ENCODE results near the gene PPAN. TPM values are rescaled to one million over a fixed set of nuclear protein-coding genes. Genes with fewer than 3 reads are reported as not detected.

PPAN gene
- total RNA-seq, 1 donor from 2014 or later, result 31.0 TPM

DNA sequence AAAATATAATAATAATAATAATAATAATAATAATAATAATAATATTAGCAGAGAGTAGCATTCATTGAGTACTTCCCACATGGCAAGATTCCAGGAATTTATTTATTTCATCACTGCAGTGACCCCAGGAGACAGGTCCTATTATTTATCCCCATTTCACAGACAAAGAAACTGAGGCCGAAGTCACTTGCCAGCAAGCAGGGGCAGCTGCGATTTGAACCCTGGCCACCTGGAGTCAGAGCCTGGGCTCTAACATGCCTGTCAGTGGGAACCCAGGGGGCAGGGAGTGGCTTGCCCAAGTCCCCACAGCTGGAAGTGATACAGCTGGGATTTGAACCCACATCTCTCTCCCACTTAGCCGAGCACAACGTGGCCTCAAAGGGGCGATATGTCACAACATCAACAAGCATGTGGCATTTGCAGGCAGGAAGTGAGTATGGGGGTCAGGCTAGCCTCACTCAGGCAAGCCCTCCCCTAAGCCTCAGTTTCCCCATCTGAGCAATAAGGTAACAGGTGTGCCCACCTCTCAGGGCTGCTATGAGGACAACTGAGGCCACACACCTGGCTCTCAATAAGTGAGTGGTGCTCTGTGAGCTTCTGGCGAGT is 17.1 kb upstream of the PPAN start:
- peaks cover 11% of the 10 kb centered on the region for H3K36me3 Mint-ChIP-seq (ENCODE audit: low read depth)
- TF ChIP-seq, protein P1, sequence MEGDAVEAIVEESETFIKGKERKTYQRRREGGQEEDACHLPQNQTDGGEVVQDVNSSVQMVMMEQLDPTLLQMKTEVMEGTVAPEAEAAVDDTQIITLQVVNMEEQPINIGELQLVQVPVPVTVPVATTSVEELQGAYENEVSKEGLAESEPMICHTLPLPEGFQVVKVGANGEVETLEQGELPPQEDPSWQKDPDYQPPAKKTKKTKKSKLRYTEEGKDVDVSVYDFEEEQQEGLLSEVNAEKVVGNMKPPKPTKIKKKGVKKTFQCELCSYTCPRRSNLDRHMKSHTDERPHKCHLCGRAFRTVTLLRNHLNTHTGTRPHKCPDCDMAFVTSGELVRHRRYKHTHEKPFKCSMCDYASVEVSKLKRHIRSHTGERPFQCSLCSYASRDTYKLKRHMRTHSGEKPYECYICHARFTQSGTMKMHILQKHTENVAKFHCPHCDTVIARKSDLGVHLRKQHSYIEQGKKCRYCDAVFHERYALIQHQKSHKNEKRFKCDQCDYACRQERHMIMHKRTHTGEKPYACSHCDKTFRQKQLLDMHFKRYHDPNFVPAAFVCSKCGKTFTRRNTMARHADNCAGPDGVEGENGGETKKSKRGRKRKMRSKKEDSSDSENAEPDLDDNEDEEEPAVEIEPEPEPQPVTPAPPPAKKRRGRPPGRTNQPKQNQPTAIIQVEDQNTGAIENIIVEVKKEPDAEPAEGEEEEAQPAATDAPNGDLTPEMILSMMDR (IDR thresholded peaks at IDR 0.05), result no peak
- H3K4me1 Mint-ChIP-seq (ENCODE audit: low read depth), result peaks cover 3% of the 10 kb centered on the region
- no peak overlapping the region for H3K4me3 Mint-ChIP-seq (ENCODE audit: unreplicated experiment)
- H3K27ac Mint-ChIP-seq (ENCODE audit: unreplicated experiment), result no peak overlapping the region
- H3K27me3 Mint-ChIP-seq (ENCODE audit: low read depth), result no peaks in the 10 kb centered on the region
- DNase-seq (ENCODE audit: low spot score), result no peak
- H3K9me3 Mint-ChIP-seq (ENCODE audit: low read depth), result no peaks in the 10 kb centered on the region

DNA sequence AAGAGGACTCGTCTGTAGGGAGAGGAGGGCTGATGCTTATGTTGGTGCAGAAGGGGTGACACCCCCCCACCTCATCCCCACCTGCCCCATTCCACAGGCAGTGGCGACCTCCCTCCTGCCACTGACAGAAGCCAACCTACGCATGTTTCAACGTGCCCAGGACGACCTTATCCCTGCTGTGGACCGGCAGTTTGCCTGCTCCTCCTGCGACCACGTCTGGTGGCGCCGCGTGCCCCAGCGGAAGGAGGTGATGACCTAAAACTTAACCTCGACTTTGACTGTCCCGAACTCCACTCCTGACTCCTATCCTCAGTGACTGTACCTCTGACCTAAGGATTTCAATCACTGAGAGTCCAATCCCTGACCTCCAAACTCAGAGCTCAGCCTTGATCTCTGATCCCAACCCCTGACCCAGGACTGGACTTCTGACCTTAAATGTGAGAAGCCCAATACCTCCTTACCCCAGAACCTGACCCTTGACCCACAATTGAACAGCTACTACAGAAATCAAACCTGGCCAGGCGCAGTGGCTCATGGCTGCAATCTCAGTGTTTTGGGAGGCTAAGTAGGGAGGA is 16.3 kb upstream of the PPAN start:
- Mint-ChIP-seq H3K27me3 (ENCODE audit: low read depth) (no peaks in the 10 kb centered on the region), H3K4me1 (ENCODE audit: low read depth) (peaks cover 3% of the 10 kb centered on the region), H3K9me3 (ENCODE audit: low read depth) (no peaks in the 10 kb centered on the region), H3K4me3 (ENCODE audit: unreplicated experiment) (no peak overlapping the region), H3K36me3 (ENCODE audit: low read depth) (peaks cover 11% of the 10 kb centered on the region), H3K27ac (ENCODE audit: unreplicated experiment) (no peak overlapping the region)
- DNase-seq (ENCODE audit: low spot score), result no peak
- TF ChIP-seq, protein P1 (IDR thresholded peaks at IDR 0.05), result no peak

DNA sequence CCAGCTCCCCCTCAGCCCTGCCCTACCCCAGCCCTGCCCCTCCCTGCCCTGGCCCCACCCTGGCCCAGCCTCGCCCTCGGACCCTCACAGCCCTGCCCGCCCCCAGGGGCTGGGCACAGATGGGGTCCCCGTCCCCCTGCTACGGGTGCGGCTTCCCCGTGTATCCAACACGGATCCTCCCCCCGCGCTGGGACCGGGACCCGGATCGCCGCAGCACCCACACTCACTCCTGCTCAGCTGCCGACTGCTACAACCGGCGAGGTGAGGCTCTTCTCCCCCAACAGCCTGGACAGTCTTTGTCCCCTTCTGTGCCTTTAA is 14.8 kb upstream of the PPAN start:
- peaks cover 11% of the 10 kb centered on the region for H3K36me3 Mint-ChIP-seq (ENCODE audit: low read depth)
- H3K27me3 Mint-ChIP-seq (ENCODE audit: low read depth), result no peaks in the 10 kb centered on the region
- TF ChIP-seq, protein P1 (IDR thresholded peaks at IDR 0.05), result no peak
- H3K4me1 Mint-ChIP-seq (ENCODE audit: low read depth), result peaks cover 5% of the 10 kb centered on the region
- no peak overlapping the region for H3K4me3 Mint-ChIP-seq (ENCODE audit: unreplicated experiment)
- H3K27ac Mint-ChIP-seq (ENCODE audit: unreplicated experiment), result no peak overlapping the region
- DNase-seq (ENCODE audit: low spot score), result no peak
- no peaks in the 10 kb centered on the region for H3K9me3 Mint-ChIP-seq (ENCODE audit: low read depth)

DNA sequence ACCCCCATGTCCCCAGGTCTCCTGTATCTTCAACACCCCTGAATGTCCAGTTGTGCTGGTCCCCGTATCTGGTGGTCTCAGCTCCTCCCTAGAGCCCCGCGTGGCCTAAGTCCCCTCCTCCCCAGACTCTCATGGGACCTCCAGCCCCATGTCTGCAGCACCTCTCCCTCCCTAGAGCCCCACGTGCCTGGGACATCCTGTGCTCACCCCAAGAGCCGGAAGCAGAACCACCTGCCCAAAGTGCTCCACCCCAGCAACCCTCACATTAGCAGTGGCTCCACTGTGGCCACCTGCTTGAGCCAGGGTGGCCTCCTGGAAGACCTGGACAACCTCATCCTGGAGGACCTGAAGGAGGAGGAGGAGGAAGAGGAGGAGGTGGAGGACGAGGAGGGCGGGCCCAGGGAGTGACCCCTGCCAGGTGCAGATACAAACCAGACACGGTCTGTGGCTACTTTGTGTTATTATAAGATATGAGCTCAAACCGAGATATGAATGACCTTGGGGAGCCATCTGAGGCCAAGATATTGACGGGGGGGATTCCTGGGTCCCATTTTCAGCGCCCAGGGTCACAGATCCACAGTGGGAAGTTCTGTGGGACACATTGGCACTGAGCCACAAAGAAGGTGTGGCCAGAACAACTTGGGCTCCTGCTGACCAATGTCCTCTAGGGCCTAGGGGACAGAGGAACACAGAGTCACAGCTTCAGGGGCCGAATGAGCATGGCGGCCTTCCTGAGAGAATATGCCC is 14.1 kb upstream of the PPAN start:
- Mint-ChIP-seq H3K4me1 (ENCODE audit: low read depth) (peaks cover 5% of the 10 kb centered on the region), H3K27me3 (ENCODE audit: low read depth) (no peaks in the 10 kb centered on the region), H3K27ac (ENCODE audit: unreplicated experiment) (no peak overlapping the region), H3K36me3 (ENCODE audit: low read depth) (peaks cover 11% of the 10 kb centered on the region), H3K9me3 (ENCODE audit: low read depth) (no peaks in the 10 kb centered on the region), H3K4me3 (ENCODE audit: unreplicated experiment) (no peak overlapping the region)
- DNase-seq (ENCODE audit: low spot score), result no peak
- TF ChIP-seq, protein P1 (IDR thresholded peaks at IDR 0.05), result no peak

DNA sequence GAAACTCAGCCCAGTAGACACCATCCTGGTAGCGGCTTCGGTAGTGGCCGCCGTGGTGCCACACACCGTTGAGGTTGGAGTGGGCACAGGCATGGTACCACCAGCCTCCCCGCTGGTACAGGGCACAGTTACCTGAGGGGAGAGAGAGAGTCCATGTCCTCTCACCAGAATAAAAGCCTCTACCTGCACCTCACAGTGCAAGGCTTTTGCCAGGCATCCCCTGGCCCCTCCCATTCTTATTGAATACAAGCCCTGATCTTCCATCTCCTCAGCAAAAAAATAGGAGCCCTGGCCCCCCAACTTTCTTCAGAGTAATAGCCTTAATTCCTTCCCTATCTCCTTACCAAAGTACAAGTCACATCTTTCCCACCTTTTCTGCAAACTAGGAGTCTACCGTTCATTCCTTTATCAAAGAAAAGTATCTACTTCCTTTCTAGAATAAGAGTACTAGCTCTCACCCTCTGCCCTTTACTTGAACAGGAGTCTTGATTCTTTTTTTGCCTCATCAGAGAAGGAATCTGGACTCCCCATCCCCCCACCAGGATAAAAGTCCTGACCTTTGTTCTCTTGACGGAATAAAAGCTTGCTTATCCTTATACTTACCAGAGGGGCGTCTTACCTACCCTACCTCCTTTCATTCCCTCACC is 13.4 kb upstream of the PPAN start:
- Mint-ChIP-seq H3K9me3 (ENCODE audit: low read depth) (no peaks in the 10 kb centered on the region), H3K4me1 (ENCODE audit: low read depth) (peaks cover 5% of the 10 kb centered on the region), H3K27me3 (ENCODE audit: low read depth) (no peaks in the 10 kb centered on the region), H3K27ac (ENCODE audit: unreplicated experiment) (no peak overlapping the region), H3K36me3 (ENCODE audit: low read depth) (peaks cover 11% of the 10 kb centered on the region), H3K4me3 (ENCODE audit: unreplicated experiment) (no peak overlapping the region)
- TF ChIP-seq, protein P1 (IDR thresholded peaks at IDR 0.05), result no peak
- DNase-seq (ENCODE audit: low spot score), result no peak
